VCaP (cell line): ENCODE results near the gene FPR3.

Experiments used
- H3K27ac ChIP-seq: fragments of 450-650 bp; 2 replicates; pipeline ENCODE4 v1.5.1; 2017
- TF ChIP-seq, protein P1 (sequence below): fragments of 450-650 bp; conservative IDR thresholded peaks from 2 replicates; pipeline ENCODE4 v1.5.1; 2017; ENCODE audit warnings: mild to moderate bottlenecking, moderate library complexity

FPR3 gene

GRCh38 chr19:51822325-51822724 lies 27.4 kb downstream of the FPR3 start:
- no peak overlapping the region for H3K27ac ChIP-seq
- TF ChIP-seq, protein P1, sequence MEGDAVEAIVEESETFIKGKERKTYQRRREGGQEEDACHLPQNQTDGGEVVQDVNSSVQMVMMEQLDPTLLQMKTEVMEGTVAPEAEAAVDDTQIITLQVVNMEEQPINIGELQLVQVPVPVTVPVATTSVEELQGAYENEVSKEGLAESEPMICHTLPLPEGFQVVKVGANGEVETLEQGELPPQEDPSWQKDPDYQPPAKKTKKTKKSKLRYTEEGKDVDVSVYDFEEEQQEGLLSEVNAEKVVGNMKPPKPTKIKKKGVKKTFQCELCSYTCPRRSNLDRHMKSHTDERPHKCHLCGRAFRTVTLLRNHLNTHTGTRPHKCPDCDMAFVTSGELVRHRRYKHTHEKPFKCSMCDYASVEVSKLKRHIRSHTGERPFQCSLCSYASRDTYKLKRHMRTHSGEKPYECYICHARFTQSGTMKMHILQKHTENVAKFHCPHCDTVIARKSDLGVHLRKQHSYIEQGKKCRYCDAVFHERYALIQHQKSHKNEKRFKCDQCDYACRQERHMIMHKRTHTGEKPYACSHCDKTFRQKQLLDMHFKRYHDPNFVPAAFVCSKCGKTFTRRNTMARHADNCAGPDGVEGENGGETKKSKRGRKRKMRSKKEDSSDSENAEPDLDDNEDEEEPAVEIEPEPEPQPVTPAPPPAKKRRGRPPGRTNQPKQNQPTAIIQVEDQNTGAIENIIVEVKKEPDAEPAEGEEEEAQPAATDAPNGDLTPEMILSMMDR, result no peak

DNA sequence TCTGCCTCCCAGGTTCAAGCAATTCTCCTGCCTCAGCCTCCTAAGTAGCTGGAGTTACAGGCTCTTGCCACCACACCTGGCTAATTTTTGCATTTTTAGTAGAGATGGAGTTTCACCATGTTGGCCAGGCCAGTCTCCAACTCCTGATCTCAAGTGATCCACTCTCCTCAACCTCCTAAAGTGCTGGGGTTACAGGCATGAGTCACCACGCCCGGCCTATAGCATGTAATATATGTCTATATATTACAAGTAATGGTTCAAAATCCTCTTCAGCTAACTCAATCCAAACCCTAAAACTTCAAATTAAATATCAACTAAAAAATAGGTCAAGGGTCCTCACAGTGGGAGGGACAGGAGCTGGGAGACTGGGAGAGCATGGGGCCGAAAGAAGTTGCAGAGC lies 28.0 kb downstream of the FPR3 start:
- H3K27ac ChIP-seq, result no peak overlapping the region
- TF ChIP-seq, protein P1, result no peak

- TF ChIP-seq, protein P1, result no peak
- H3K27ac ChIP-seq, result no peak overlapping the region
These were observed 29.5 kb downstream of the FPR3 start for GRCh38 chr19:51824281-51825005.

DNA sequence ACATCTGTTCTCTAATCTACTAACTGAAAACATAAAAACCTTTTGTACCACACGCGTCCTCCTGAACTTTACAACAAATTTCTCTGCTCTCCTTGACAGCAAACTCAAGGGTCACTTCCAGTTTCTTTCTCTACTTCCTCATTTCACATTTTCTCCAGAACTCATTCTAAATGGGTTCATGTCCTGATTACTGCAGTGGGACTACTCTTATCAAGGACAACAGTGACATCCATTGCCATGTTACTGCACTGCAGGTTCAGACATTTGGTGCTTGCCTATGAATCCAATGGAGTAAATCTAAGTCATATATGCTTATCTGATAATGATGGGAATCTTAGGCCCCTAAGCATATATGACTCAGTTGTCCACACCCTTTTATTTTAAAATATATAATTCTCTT lies 35.3 kb downstream of the FPR3 start:
- H3K27ac ChIP-seq, result no peak overlapping the region

GRCh38 chr19:51837145-51837544 lies 42.2 kb downstream of the FPR3 start:
- TF ChIP-seq, protein P1, result no peak
- no peak overlapping the region for H3K27ac ChIP-seq

More for the DNA sequence above, 35.3 kb downstream of the FPR3 start:
- TF ChIP-seq, protein P1, result peak; percentile 22; the same call in 1 of the 2 replicates

DNA sequence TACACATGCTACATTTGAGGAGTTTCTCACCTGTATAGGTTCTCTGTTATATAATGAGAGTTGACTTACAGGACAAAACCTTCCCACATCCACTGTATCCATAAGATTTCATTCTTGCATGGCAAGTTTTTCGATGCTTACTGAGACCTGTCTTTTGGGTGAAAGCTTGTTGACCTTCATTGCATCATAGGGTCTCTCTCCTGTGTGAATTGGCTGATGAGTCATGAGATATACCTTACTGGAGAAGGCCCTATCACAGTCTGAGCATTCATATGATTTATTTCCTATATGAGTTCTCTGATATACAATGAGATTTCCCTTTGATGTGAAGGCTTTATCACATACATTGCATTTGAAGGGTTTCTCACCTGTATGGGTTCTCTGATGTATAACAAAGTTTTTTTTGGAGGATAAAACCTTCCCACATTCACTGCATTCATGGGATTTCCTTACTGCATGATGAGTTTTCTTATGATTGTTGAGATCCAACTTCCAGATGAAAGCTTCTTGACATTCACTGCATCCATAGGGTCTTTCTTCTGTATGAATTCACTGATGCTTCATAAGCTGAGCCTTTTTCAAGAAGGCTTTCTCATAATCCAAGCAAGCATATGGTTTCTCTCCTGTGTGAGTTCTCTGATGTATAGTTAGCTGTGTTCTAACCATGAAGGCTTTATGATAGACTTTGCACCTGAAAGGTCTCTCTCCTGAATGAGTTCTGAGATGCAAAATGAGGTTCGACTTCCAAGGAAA lies 67.1 kb downstream of the FPR3 start:
- TF ChIP-seq, protein P1, result no peak
- no peak overlapping the region for H3K27ac ChIP-seq

DNA sequence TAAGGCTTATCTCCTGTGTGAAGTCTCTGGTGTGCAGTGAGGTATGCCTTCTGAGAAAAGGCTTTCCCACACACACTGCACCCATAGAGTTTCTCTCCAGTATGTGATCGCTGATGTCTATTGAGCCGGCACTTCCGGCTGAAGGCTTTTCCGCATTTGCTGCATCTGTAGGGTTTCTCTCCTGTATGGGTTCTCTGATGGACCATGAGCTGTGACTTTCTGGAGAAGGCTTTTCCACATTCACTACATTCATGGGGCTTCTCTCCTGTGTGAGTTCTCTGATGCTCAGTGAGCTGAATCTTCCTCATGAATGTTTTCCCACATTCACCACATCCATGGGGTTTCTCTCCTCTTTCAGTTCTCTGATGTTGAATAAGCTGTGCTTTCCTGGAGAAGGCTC lies 78.1 kb downstream of the FPR3 start:
- no peak overlapping the region for H3K27ac ChIP-seq
- TF ChIP-seq, protein P1, result no peak
